Endometrium (tissue), 2 donors: ENCODE measurements around the gene DNAJA3.

ENCODE experiments used
- FAIRE-seq: peaks from 2 replicates; lab custom pipeline; 2012; peaks lifted over from hg19 to GRCh38; lab: Jason Lieb, UNC
- donor health status: control.
- donor health status: control.

The DNAJA3 gene

DNA sequence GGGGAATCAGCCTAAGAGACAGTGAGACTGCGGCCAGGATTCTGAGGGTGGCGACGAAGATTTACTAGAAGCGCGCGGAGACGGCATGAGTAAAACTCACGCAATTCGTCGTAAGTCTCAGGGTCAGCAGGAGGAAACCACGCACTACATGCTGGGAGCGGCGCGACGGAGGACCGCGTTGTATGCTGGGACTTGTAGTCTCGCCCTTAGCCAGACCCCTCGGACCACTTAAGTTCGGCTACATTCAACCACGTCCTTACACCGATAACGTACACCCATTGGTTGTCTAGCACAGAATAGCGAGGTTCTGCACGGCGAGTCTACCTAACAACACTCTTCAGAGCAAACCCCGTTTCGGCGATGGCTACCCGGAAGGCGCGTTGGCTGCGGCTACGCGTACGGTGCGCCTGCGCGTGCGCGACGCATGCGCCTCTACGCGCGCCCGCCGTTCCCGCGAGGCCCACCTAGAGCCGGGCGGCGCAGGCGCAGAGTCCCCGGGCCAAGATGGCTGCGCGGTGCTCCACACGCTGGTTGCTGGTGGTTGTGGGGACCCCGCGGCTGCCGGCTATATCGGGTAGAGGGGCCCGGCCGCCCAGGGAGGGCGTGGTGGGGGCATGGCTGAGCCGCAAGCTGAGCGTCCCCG is at the start of gene DNAJA3:
Gene DNAJA3, plus strand, starts transcription at position 491 of the 643 bp plus-strand sequence. Its CDS starts 14 bp downstream, at position 505.
- FAIRE-seq: no peak

- FAIRE-seq: no peak
Measured at GRCh38 chr16:4376126-4376892, 49.4 kb upstream of the DNAJA3 start.

DNA sequence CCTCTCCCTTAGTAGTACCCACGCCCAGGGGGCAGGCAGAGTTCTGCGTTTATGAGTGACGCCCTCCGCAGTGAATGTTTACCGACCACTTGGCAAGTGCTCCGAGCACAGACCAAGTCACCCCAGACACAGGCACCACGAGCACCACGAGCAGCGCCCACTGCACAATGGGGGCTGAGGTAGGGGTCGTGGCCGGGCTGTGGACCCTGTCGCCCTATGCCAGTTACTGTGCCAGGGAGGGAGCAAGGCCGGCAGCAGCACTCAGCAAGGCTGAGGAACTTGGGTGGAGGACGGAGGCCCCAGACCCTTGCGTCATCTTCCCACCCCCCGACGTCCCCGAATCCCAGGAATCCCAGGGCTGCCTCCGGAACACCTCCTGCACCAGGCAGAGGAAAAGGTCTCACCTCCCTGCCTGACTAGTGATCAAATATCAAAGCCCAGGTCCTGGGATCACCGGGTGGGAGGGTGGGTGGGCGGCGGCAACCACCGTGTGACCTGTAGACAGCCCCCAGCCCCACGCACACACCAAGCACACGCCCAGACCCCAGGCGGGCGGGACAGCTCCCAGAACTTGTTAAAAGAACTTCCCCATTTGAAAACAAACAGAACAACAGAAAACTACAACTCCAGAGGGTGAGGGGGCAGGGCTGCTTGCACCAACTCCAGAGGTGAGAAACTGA is 48.6 kb upstream of the DNAJA3 start:
- FAIRE-seq: no peak

DNA sequence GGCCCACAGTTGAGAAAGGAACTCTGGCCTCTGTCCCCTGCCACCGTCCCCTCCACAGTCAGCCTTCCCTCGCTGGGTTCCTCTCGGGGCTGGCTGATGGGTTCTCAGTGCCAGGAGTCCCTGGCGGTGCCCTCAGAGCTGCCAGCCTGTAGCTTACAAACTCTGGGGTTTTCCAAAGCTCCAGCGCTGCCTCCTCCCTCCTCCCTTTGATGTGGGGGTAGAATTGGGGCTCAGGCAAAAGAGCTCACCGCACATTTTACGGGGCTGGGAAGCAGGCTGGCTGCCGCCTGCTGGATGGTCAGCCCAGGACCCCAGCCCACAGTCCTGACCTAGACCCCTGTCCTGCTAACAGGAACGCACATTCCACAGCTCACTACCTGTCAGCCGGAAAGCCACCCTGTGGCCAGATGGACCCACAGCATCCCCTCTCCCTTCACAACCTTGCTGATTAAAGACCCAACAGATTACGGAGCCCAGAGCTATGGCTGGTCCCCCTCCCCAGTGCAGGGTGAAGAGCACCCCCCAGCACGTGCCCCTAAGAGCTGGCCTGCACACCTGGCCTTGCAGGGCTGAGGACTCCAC is 48.0 kb upstream of the DNAJA3 start:
- no peak for FAIRE-seq

GRCh38 chr16:4378161-4378666 is 47.5 kb upstream of the DNAJA3 start:
- no peak for FAIRE-seq

DNA sequence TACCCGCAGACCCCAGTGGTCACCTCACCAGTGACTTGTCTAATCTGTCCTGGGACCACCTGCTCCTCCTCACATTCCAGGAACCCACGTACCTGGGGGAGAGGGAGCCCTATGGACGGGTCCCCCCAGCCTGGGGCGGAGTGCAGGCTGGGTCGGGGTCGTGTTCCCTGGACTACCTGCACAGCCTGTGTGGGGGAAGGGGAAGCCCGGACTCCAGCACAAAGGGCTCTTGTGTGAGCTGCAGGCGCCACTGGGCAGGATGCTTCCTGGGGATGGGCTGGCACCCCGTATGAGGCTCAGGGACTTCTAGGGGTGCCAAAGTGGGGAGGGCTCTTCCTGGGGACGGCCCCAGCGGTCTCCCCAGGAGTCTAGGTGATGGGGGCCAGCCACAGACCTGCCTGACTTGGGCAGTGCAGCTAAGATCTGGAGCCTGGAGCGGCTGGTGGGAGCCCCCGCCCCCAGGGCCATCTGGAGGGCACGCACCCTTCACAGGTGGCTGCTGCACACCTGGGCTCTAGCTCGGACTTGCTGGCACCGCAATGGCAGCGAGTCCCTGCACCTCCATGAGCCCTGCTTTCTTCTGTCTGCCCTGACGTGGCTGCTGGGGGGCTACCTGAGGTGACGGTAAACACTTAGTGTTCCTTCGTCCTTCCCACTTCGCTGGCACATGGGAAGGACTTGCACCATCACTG is 46.5 kb upstream of the DNAJA3 start:
- no peak for FAIRE-seq

GRCh38 chr16:4380119-4381063 is 45.3 kb upstream of the DNAJA3 start:
- no peak for FAIRE-seq

DNA sequence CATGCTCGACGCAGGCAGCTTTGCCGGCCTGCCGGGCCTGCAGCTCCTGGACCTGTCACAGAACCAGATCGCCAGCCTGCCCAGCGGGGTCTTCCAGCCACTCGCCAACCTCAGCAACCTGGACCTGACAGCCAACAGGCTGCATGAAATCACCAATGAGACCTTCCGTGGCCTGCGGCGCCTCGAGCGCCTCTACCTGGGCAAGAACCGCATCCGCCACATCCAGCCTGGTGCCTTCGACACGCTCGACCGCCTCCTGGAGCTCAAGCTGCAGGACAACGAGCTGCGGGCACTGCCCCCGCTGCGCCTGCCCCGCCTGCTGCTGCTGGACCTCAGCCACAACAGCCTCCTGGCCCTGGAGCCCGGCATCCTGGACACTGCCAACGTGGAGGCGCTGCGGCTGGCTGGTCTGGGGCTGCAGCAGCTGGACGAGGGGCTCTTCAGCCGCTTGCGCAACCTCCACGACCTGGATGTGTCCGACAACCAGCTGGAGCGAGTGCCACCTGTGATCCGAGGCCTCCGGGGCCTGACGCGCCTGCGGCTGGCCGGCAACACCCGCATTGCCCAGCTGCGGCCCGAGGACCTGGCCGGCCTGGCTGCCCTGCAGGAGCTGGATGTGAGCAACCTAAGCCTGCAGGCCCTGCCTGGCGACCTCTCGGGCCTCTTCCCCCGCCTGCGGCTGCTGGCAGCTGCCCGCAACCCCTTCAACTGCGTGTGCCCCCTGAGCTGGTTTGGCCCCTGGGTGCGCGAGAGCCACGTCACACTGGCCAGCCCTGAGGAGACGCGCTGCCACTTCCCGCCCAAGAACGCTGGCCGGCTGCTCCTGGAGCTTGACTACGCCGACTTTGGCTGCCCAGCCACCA is 44.4 kb upstream of the DNAJA3 start:
- FAIRE-seq: no peak

DNA sequence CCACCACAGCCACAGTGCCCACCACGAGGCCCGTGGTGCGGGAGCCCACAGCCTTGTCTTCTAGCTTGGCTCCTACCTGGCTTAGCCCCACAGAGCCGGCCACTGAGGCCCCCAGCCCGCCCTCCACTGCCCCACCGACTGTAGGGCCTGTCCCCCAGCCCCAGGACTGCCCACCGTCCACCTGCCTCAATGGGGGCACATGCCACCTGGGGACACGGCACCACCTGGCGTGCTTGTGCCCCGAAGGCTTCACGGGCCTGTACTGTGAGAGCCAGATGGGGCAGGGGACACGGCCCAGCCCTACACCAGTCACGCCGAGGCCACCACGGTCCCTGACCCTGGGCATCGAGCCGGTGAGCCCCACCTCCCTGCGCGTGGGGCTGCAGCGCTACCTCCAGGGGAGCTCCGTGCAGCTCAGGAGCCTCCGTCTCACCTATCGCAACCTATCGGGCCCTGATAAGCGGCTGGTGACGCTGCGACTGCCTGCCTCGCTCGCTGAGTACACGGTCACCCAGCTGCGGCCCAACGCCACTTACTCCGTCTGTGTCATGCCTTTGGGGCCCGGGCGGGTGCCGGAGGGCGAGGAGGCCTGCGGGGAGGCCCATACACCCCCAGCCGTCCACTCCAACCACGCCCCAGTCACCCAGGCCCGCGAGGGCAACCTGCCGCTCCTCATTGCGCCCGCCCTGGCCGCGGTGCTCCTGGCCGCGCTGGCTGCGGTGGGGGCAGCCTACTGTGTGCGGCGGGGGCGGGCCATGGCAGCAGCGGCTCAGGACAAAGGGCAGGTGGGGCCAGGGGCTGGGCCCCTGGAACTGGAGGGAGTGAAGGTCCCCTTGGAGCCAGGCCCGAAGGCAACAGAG is 43.5 kb upstream of the DNAJA3 start:
- FAIRE-seq: no peak

- FAIRE-seq: no peak
Measured at GRCh38 chr16:4382795-4383357, 42.8 kb upstream of the DNAJA3 start.

DNA sequence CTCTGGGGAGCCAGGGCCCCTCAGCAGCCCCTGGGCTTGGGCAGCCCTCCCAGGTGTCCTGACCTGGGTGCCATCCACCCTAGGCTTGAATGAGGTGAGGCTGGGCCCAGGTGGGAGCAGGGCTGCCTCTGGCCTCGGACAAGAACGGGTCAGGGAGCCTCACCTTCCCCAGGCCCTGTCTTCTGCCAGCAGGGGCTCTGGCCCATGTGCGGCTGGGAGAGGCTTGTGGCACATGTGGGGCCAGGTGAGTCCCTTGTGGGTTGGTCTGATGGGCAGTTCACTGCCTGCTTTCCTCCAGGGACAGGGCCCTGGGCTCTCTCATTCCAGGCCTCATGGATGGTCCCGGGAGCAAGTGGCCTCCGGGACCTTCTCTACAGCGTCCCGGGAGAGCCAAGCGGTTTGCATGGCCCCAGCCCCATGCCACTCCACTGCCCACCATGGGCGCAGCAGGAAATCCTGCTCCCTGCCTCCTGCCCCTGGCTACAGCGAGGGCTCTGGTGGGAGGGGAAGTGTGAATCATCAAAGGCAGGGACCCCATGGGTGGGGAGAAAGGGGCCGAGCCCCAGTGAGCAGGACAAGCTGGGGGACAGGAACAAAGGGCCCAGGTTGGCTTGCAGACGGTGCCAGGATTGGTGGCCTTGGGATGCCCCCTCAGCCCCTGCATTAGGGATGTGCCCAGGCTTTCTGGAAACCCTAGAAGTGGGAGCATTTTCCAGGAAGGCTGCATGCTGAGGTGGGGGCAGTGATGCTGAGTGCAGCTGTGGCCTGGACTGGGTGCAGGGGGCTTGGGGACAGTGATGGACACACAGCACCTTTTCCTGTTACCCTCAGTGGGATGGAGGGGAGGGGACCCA is 41.9 kb upstream of the DNAJA3 start:
- no peak for FAIRE-seq

- no peak for FAIRE-seq
Measured at GRCh38 chr16:4384509-4384942, 41.1 kb upstream of the DNAJA3 start.

DNA sequence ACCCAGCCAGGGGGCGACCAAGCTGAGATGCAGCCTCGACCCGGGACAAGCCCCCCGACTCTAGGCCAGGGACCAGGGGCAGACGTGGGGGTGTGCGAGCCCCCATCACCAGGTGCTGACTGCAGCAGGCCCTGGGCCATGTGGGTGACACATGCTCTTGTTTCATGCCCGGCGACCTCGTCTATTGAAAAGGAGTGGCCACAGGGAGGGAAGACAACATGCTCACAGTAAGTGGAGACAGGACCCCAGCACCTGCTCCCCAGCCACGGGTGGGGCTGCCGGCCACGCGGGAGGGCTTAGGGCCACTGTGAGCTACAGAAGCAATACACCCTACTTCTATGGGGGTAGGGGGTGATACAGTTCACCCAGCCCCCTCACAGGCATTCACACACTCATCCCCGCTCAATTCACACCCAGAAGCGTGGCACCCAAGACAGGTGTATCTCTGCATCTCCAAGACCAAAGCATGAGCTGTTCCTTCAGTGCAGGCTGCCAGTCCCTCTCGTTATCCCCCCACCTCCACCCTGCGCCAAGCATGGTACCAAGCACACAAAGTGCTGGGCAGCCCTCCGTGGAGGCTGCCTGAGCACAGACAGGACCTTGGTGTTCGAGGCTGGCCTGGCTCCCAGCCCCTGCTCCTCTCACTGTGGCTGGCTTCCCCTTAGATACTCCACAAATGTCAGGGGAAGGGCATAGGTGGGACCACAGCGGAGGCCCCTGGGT is 40.4 kb upstream of the DNAJA3 start:
- FAIRE-seq: no peak

GRCh38 chr16:4385789-4386450 is 39.7 kb upstream of the DNAJA3 start:
- no peak for FAIRE-seq

DNA sequence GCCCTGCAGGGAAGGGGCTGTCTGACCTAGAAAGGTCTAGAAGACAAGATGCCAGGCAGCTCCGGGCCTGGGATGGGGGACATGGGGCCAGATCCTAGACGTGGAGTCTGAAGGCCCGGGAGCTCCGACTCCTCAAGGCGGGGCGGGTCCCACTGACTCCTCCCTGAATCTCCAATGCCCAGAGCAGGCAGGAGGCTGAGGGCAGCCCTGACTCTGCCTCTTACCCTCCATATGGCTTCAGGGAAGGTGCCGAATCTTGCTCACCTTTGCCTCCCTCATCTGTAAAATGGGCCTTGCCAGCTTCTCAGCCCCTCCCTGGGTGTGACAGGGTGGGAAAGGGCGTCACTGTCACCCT is 39.2 kb upstream of the DNAJA3 start:
- no peak for FAIRE-seq

DNA sequence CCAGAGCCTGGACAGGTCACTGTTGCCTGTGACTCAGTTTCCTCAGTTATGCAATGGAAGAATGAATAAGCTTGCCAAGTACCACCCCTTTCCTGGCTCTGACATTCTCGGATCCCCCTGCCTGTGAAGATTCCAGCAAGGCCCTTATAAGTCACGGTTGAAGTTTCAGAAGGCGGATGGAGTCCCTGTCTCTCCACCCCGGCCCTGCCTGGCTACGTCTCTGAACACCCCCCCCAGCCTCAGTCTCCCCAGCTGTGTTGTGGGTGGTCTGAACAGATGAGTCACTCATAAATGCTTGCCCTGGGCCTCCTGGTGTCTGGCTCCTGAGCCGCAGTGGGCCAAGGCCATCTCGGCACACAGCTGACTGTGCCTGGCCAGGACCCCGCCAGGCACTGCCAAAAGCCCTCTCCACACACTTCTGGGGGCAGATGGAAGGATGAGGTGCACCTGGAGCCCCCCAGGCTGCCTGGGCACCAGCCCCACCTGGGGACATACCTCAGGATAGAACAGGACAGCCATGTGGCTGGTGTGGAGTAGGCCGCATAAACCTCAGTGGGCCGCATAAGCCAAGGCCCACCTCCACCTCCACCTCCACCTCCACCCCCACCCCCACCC is 38.6 kb upstream of the DNAJA3 start:
- FAIRE-seq: no peak
